Loucy (cell line): ENCODE data around the gene ARF1.

ENCODE experiments used
- H2AFZ ChIP-seq: fragments of 200-600 bp; sonication (generic); 2 replicates; pipeline ENCODE4 v1.6.0; 2016; ENCODE audit warnings: antibody characterized with exemption, mild to moderate bottlenecking, low read length, moderate library complexity
- H3F3A ChIP-seq: fragments of 200-600 bp; 2 replicates; pipeline ENCODE4 v1.6.0; 2016; ENCODE audit warnings: antibody characterized with exemption, low read depth, mild to moderate bottlenecking
- H3K27me3 ChIP-seq: fragments of 200-600 bp; sonication (generic); 2 replicates; pipeline ENCODE4 v1.6.1; 2014; ENCODE audit warnings: low read length, mild to moderate bottlenecking; ENCODE audit not compliant: insufficient read depth, poor library complexity, severe bottlenecking
- H3K36me3 ChIP-seq: fragments of 200-600 bp; sonication (generic); 2 replicates; pipeline ENCODE4 v1.6.1; 2016; ENCODE audit warnings: low read length; ENCODE audit not compliant: insufficient read depth
- H3K4me1 ChIP-seq: fragments of 200-600 bp; sonication (generic); 2 replicates; pipeline ENCODE4 v1.5.1; 2014; ENCODE audit warnings: low read length, mild to moderate bottlenecking; ENCODE audit not compliant: insufficient read depth, poor library complexity, severe bottlenecking
- H3K4me2 ChIP-seq: fragments of 200-600 bp; sonication (generic); 2 replicates; pipeline ENCODE4 v1.6.0; 2014; ENCODE audit warnings: antibody characterized with exemption, low read length, low read depth, mild to moderate bottlenecking; ENCODE audit not compliant: poor library complexity, severe bottlenecking
- H3K4me3 ChIP-seq: fragments of 200-600 bp; sonication (generic); 2 replicates; pipeline ENCODE4 v1.5.1; 2014; ENCODE audit warnings: low read length, mild to moderate bottlenecking, mixed read lengths; ENCODE audit not compliant: poor library complexity, severe bottlenecking
- H3K79me2 ChIP-seq: fragments of 200-600 bp; sonication (generic); 2 replicates; pipeline ENCODE4 v1.6.1; 2014; ENCODE audit warnings: low read length; ENCODE audit not compliant: insufficient read depth
- H3K9ac ChIP-seq: fragments of 200-600 bp; sonication (generic); 2 replicates; pipeline ENCODE4 v1.6.0; 2014; ENCODE audit warnings: mild to moderate bottlenecking, low read depth, low read length, moderate library complexity; ENCODE audit not compliant: poor library complexity, severe bottlenecking
- H3K9me2 ChIP-seq: fragments of 200-600 bp; sonication (generic); replicated peaks from 2 replicates; pipeline ENCODE4 v1.6.1; 2016; ENCODE audit warnings: low read depth, low read length, mixed read lengths
- H3K9me3 ChIP-seq: fragments of 200-600 bp; sonication (generic); 2 replicates; pipeline ENCODE4 v1.6.1; 2014; ENCODE audit warnings: mild to moderate bottlenecking, antibody characterized with exemption, low read length, low read depth; ENCODE audit not compliant: insufficient read depth
- H4K20me1 ChIP-seq: fragments of 200-600 bp; sonication (generic); 2 replicates; pipeline ENCODE4 v1.6.0; 2014; ENCODE audit warnings: antibody characterized with exemption, low read length, mild to moderate bottlenecking; ENCODE audit not compliant: insufficient read depth, poor library complexity, severe bottlenecking
- EZH2phosphoT487 ChIP-seq: fragments of 200-600 bp; IDR thresholded peaks from 2 replicates; pipeline ENCODE4 v1.6.1; 2018; ENCODE audit warnings: antibody characterized with exemption, mild to moderate bottlenecking, moderate library complexity, borderline replicate concordance
- TF ChIP-seq, protein P1 (sequence below): fragments of 200-600 bp; sonication (generic); conservative IDR thresholded peaks from 2 replicates; pipeline ENCODE4 v1.5.1; 2014; ENCODE audit warnings: mild to moderate bottlenecking, antibody characterized with exemption, low read length

Gene ARF1

DNA sequence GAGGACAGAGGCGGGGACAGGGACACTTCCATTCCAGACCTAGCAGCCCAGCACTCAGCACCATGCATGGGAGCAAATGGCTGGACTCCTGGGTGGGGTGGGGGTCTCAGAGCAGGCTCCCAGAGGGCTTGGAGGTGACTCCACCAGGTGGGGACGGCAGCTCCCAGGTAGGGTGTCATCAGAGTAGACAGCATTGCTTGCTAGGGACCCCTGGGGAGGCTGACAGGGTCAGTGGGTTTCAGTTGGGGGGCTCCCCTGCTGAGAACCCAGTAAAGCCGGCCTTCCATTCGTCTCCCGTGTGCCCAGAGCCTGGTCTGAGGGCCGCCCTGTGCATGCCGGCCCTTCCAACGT lies 62.5 kb downstream of the ARF1 start:
- peaks cover 69% of the 10 kb centered on the region for H4K20me1 ChIP-seq

DNA sequence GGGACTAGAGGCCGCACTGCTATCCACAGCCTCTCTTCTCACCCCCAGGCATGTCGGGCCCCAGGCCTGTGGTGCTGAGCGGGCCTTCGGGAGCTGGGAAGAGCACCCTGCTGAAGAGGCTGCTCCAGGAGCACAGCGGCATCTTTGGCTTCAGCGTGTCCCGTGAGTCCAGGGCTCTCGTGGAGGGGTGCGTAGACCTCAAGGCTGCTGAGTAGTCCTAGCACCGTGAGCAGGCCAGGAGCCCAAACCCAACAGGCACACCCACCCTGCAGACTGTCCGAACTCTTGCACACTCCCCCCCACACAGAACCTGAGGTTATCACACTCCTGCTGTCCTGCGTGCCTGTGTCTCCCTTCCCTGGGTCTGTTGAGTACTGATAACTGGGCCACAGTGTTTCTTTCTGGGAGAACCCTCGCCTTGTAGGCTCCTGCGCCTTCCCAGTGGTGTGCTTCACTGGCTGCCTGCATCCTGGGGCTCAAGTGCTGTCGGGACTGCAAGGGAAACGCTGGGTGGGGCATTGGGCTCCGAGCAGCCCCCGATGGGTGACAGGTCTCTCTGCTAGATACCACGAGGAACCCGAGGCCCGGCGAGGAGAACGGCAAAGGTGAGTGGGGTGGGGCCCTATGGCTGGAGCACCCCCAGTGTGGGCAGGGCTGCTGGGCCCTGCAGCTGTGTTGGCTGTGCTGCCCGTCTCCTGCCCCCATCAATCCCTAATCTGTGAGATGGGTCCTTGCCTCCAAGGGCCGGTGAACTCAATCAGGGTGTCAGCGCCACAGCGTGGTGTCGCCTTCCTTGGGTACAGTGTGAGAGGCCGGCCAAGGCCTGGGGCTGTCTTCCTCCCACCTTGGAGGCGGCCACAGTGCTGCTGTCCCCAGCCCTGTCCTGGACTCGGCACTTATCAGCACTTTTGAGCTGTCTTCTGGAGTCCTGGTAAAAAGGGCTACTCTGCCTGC lies 63.2 kb downstream of the ARF1 start:
- Histone ChIP-seq H3K9ac (no peak overlapping the region), H3K9me2 (no peaks in the 10 kb centered on the region), H4K20me1 (peaks cover 64% of the 10 kb centered on the region), H3K4me3 (no peak overlapping the region), H3F3A (no peaks in the 10 kb centered on the region), H2AFZ (no peak overlapping the region), H3K27me3 (no peaks in the 10 kb centered on the region), H3K4me2 (peak overlapping the region; percentile 95), H3K9me3 (no peaks in the 10 kb centered on the region), H3K79me2 (peaks cover 67% of the 10 kb centered on the region), H3K36me3 (peaks cover 15% of the 10 kb centered on the region; the same call in 1 of the 2 replicates), H3K4me1 (peaks cover 32% of the 10 kb centered on the region)
- no peak for TF ChIP-seq EZH2phosphoT487
- TF ChIP-seq, protein P1, sequence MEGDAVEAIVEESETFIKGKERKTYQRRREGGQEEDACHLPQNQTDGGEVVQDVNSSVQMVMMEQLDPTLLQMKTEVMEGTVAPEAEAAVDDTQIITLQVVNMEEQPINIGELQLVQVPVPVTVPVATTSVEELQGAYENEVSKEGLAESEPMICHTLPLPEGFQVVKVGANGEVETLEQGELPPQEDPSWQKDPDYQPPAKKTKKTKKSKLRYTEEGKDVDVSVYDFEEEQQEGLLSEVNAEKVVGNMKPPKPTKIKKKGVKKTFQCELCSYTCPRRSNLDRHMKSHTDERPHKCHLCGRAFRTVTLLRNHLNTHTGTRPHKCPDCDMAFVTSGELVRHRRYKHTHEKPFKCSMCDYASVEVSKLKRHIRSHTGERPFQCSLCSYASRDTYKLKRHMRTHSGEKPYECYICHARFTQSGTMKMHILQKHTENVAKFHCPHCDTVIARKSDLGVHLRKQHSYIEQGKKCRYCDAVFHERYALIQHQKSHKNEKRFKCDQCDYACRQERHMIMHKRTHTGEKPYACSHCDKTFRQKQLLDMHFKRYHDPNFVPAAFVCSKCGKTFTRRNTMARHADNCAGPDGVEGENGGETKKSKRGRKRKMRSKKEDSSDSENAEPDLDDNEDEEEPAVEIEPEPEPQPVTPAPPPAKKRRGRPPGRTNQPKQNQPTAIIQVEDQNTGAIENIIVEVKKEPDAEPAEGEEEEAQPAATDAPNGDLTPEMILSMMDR, result no peak

More for the DNA sequence above, 62.5 kb downstream of the ARF1 start:
- Histone ChIP-seq H3K9me3 (no peaks in the 10 kb centered on the region), H3K9me2 (no peaks in the 10 kb centered on the region), H3K4me2 (peak overlapping the region; percentile 95), H2AFZ (no peak overlapping the region), H3K4me3 (peak overlapping the region; percentile 99), H3F3A (no peaks in the 10 kb centered on the region), H3K4me1 (peaks cover 32% of the 10 kb centered on the region), H3K9ac (no peak overlapping the region), H3K79me2 (peaks cover 72% of the 10 kb centered on the region), H3K36me3 (peaks cover 15% of the 10 kb centered on the region; the same call in 1 of the 2 replicates), H3K27me3 (no peaks in the 10 kb centered on the region)
- no peak for TF ChIP-seq EZH2phosphoT487
- TF ChIP-seq, protein P1, result no peak

- Histone ChIP-seq H4K20me1 (peaks cover 55% of the 10 kb centered on the region), H3K36me3 (peaks cover 15% of the 10 kb centered on the region; the same call in 1 of the 2 replicates), H3F3A (no peaks in the 10 kb centered on the region), H3K79me2 (peaks cover 58% of the 10 kb centered on the region), H3K9me2 (no peaks in the 10 kb centered on the region), H3K4me1 (peaks cover 32% of the 10 kb centered on the region), H3K9me3 (no peaks in the 10 kb centered on the region), H2AFZ (no peak overlapping the region), H3K4me3 (no peak overlapping the region), H3K4me2 (no peak overlapping the region), H3K27me3 (no peaks in the 10 kb centered on the region), H3K9ac (no peak overlapping the region)
- TF ChIP-seq, protein P1, result no peak
- TF ChIP-seq EZH2phosphoT487, result no peak
Measured at GRCh38 chr1:228146417-228147150, 64.1 kb downstream of the ARF1 start.
